HG02623 (cell line): Measurements from ENCODE around the gene MFAP2.

Experiments used
- ATAC-seq: cut with Tn5 transposase; IDR thresholded peaks from one replicate; pipeline ENCODE4 v1.9.1; 2021; ENCODE audit warnings: moderate library complexity; ENCODE audit not compliant: unreplicated experiment

MFAP2 gene

GRCh38 chr1:16981269-16981849 lies 939 bp upstream of the MFAP2 start:
- no peak for ATAC-seq

GRCh38 chr1:16979475-16980327 lies 719 bp downstream of the MFAP2 start:
- no peak for ATAC-seq

GRCh38 chr1:16978567-16979474 lies 1.6 kb downstream of the MFAP2 start:
- no peak for ATAC-seq

- ATAC-seq = no peak
Observed at GRCh38 chr1:16978139-16978538, 2.3 kb downstream of the MFAP2 start.

GRCh38 chr1:16977377-16977776 lies 3.0 kb downstream of the MFAP2 start:
- no peak for ATAC-seq

GRCh38 chr1:16976966-16977365 lies 3.5 kb downstream of the MFAP2 start:
- ATAC-seq = no peak

- ATAC-seq = no peak
Observed at GRCh38 chr1:16975838-16976237, 4.6 kb downstream of the MFAP2 start.

GRCh38 chr1:16975211-16975610 lies 5.2 kb downstream of the MFAP2 start:
- no peak for ATAC-seq

GRCh38 chr1:16973215-16973614 lies 7.2 kb downstream of the MFAP2 start:
- no peak for ATAC-seq

GRCh38 chr1:16972189-16972895 lies 8.1 kb downstream of the MFAP2 start:
- no peak for ATAC-seq

- ATAC-seq = no peak
Observed at GRCh38 chr1:16971341-16972188, 8.9 kb downstream of the MFAP2 start.

GRCh38 chr1:16970132-16970910 lies 10.1 kb downstream of the MFAP2 start:
- no peak for ATAC-seq

- no peak for ATAC-seq
Observed at GRCh38 chr1:16969651-16970050, 10.8 kb downstream of the MFAP2 start.

GRCh38 chr1:16969057-16969611 lies 11.3 kb downstream of the MFAP2 start:
- ATAC-seq = no peak

GRCh38 chr1:16968372-16968771 lies 12.0 kb downstream of the MFAP2 start:
- ATAC-seq = no peak

- ATAC-seq = no peak
Observed at GRCh38 chr1:16967962-16968361, 12.5 kb downstream of the MFAP2 start.

- no peak for ATAC-seq
Observed at GRCh38 chr1:16967095-16967575, 13.3 kb downstream of the MFAP2 start.

GRCh38 chr1:16966282-16966681 lies 14.1 kb downstream of the MFAP2 start:
- ATAC-seq = no peak
